ENCODE measurements around the gene PCLAF.
A peak's percentile ranks its signal among the peaks of the same experiment; 100 is the strongest.
"Not testable (repeated sequence)": the region's sequence is repeated elsewhere in the genome, so short reads cannot be mapped to it uniquely, and the experiment has no call there.

Gene PCLAF

DNA sequence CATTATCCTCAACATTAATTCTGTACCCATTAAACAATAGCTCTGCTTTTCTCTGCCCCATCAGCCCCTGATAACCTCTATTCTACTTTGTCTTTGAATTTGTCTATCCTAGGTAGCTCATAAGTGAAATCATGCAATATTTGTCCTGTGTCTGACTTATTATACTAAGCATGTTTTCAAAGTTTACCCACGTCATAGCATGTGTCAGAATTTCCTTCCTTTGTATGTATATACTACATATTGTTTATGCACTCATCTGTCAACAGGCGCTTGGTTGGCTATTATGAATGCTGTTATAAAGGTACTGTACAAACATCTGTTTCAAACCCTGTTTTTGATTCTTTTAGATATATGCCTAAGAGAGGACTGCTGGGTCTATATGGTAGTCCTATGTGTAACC lies 43.5 kb downstream of the PCLAF start:
- Histone ChIP-seq H3K79me2 (ENCODE audit: control insufficient read depth, low read length) (no peaks in the 10 kb centered on the region), H4K20me1 (ENCODE audit: control insufficient read depth, insufficient read depth, low read depth, low read length) (no peaks in the 10 kb centered on the region)
- TF ChIP-seq EZH2phosphoT487 (IDR thresholded peaks at IDR 0.05; ENCODE audit: borderline replicate concordance, low read length), result no peak
- TF ChIP-seq, protein P1, sequence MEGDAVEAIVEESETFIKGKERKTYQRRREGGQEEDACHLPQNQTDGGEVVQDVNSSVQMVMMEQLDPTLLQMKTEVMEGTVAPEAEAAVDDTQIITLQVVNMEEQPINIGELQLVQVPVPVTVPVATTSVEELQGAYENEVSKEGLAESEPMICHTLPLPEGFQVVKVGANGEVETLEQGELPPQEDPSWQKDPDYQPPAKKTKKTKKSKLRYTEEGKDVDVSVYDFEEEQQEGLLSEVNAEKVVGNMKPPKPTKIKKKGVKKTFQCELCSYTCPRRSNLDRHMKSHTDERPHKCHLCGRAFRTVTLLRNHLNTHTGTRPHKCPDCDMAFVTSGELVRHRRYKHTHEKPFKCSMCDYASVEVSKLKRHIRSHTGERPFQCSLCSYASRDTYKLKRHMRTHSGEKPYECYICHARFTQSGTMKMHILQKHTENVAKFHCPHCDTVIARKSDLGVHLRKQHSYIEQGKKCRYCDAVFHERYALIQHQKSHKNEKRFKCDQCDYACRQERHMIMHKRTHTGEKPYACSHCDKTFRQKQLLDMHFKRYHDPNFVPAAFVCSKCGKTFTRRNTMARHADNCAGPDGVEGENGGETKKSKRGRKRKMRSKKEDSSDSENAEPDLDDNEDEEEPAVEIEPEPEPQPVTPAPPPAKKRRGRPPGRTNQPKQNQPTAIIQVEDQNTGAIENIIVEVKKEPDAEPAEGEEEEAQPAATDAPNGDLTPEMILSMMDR (IDR thresholded peaks at IDR 0.05; ENCODE audit: low read depth, low read length, poor library complexity, severe bottlenecking), result no peak

DNA sequence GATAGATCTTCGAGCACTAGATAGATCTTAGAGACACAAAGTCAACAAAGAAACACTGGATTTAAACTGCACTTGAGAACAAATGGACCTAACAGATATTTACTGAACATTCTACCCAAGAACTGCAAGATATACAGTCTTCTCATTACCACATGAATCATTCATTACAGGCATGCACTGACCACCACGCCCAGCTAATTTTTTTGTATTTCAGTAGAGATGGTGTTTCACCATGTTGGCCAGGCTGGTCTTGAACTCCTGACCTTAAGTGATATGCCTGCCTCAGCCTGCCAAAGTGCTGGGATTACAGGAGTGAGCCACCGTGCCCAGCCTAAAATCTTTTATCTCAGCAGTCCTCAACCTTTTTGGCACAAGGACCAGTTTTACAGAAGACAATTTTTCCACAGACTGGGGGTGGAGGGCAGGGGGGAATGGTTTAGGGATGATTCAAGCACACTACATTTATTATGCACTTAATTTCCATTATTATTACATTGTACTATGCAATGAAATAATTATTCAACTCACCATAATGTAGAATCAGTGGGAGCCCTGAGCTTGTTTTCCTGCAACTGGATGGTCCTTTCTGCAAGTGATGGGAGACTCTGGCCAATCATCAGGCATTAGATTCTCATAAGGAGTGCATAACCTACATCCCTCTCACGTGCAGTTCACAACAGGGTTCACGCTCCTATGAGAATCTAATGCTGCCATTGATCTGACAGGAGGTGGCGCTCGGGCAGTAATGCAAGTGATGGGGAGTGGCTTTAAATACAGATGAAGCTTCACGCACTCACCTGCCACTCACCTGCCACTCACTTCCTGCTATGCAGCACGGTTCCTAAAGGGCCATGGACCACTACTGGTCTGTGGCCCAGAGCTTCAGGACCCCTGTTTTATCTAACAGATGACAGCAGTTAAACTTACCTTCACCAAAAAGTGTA lies 47.0 kb downstream of the PCLAF start:
- peak overlapping the region; percentile 22; the same call in 1 of the 2 replicates for H3K4me2 ChIP-seq (ENCODE audit: low read length)
- no peaks in the 10 kb centered on the region for H3K79me2 ChIP-seq (ENCODE audit: control insufficient read depth, low read length)
- H3K9me2 ChIP-seq (replicated peaks; ENCODE audit: control insufficient read depth, low read length), result no peaks in the 10 kb centered on the region
- H3K27me3 ChIP-seq (ENCODE audit: control insufficient read depth, low read length), result no peaks in the 10 kb centered on the region
- H3K4me1 ChIP-seq (ENCODE audit: control insufficient read depth, low read length), result peaks cover 6% of the 10 kb centered on the region
- H3K27ac ChIP-seq (ENCODE audit: low read depth, low read length), result no peak overlapping the region
- no peaks in the 10 kb centered on the region for H3K9me3 ChIP-seq (ENCODE audit: control insufficient read depth, insufficient read depth, low read length)
- peaks cover 20% of the 10 kb centered on the region for H3F3A ChIP-seq (ENCODE audit: control insufficient read depth, insufficient read depth)
- H3K4me3 ChIP-seq (ENCODE audit: low read length), result no peak overlapping the region
- no peaks in the 10 kb centered on the region for H3K36me3 ChIP-seq (ENCODE audit: control insufficient read depth, low read length)
- no peaks in the 10 kb centered on the region for H4K20me1 ChIP-seq (ENCODE audit: control insufficient read depth, insufficient read depth, low read depth, low read length)
- TF ChIP-seq, protein P1 (IDR thresholded peaks at IDR 0.05; ENCODE audit: low read depth, low read length, poor library complexity, severe bottlenecking), result peak; percentile 63
- no peak for TF ChIP-seq EZH2phosphoT487 (IDR thresholded peaks at IDR 0.05; ENCODE audit: borderline replicate concordance, low read length)

More for the DNA sequence above, 43.5 kb downstream of the PCLAF start:
- Histone ChIP-seq H3K36me3 (ENCODE audit: control insufficient read depth, low read length) (peaks cover 6% of the 10 kb centered on the region), H3K27ac (ENCODE audit: low read depth, low read length) (no peak overlapping the region), H3K4me1 (ENCODE audit: control insufficient read depth, low read length) (peaks cover 6% of the 10 kb centered on the region), H3K27me3 (ENCODE audit: control insufficient read depth, low read length) (no peaks in the 10 kb centered on the region), H3K4me2 (ENCODE audit: low read length) (no peak overlapping the region), H3K9me3 (ENCODE audit: control insufficient read depth, insufficient read depth, low read length) (no peaks in the 10 kb centered on the region), H3K4me3 (ENCODE audit: low read length) (no peak overlapping the region), H3K9me2 (replicated peaks; ENCODE audit: control insufficient read depth, low read length) (no peaks in the 10 kb centered on the region), H3F3A (ENCODE audit: control insufficient read depth, insufficient read depth) (peaks cover 20% of the 10 kb centered on the region)

DNA sequence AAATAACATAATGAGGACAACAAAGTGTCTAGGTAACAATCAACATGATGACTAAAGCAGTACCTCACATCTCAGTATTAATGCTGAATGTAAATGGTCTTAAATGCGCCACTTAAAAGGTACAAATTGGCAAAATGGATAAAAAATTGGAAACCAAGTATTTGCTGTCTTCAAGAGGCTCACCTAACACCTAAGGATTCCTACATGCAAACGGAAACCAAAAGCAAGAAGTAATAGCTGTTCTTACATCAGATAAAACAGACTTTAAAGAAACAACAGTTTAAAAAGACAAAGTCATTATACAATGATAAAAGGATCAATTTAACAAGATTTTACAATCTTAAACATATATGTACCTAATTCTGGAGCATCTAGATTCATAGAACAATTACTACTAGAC lies 47.7 kb downstream of the PCLAF start:
- TF ChIP-seq, protein P1 (IDR thresholded peaks at IDR 0.05; ENCODE audit: low read depth, low read length, poor library complexity, severe bottlenecking), result no peak
- no peak for TF ChIP-seq EZH2phosphoT487 (IDR thresholded peaks at IDR 0.05; ENCODE audit: borderline replicate concordance, low read length)
- no peak overlapping the region for H3K4me3 ChIP-seq (ENCODE audit: low read length)
- H3F3A ChIP-seq (ENCODE audit: control insufficient read depth, insufficient read depth), result peaks cover 20% of the 10 kb centered on the region
- H3K27ac ChIP-seq (ENCODE audit: low read depth, low read length), result no peak overlapping the region
- H3K36me3 ChIP-seq (ENCODE audit: control insufficient read depth, low read length), result no peaks in the 10 kb centered on the region
- peaks cover 6% of the 10 kb centered on the region for H3K4me1 ChIP-seq (ENCODE audit: control insufficient read depth, low read length)
- H3K27me3 ChIP-seq (ENCODE audit: control insufficient read depth, low read length), result no peaks in the 10 kb centered on the region
- H3K4me2 ChIP-seq (ENCODE audit: low read length), result no peak overlapping the region
- no peaks in the 10 kb centered on the region for H3K79me2 ChIP-seq (ENCODE audit: control insufficient read depth, low read length)
- no peaks in the 10 kb centered on the region for H3K9me3 ChIP-seq (ENCODE audit: control insufficient read depth, insufficient read depth, low read length)
- no peaks in the 10 kb centered on the region for H3K9me2 ChIP-seq (replicated peaks; ENCODE audit: control insufficient read depth, low read length)
- no peaks in the 10 kb centered on the region for H4K20me1 ChIP-seq (ENCODE audit: control insufficient read depth, insufficient read depth, low read depth, low read length)

DNA sequence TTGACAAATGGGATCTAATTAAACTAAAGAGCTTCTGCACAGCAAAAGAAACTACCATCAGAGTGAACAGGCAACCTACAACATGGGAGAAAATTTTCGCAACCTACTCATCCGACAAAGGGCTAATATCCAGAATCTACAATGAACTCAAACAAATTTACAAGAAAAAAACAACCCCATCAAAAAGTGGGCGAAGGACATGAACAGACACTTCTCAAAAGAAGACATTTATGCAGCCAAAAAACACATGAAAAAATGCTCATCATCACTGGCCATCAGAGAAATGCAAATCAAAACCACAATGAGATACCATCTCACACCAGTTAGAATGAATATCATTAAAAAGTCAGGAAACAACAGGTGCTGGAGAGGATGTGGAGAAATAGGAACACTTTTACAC lies 49.6 kb downstream of the PCLAF start:
- not testable (repeated sequence) for H4K20me1 ChIP-seq (ENCODE audit: control insufficient read depth, insufficient read depth, low read depth, low read length); H3K4me1 ChIP-seq (ENCODE audit: control insufficient read depth, low read length); H3K36me3 ChIP-seq (ENCODE audit: control insufficient read depth, low read length); H3K27me3 ChIP-seq (ENCODE audit: control insufficient read depth, low read length); H3K79me2 ChIP-seq (ENCODE audit: control insufficient read depth, low read length); H3K4me2 ChIP-seq (ENCODE audit: low read length); H3K27ac ChIP-seq (ENCODE audit: low read depth, low read length); H3K4me3 ChIP-seq (ENCODE audit: low read length); H3K9me3 ChIP-seq (ENCODE audit: control insufficient read depth, insufficient read depth, low read length); H3K9me2 ChIP-seq (replicated peaks; ENCODE audit: control insufficient read depth, low read length)
- H3F3A ChIP-seq (ENCODE audit: control insufficient read depth, insufficient read depth), result peaks cover 20% of the 10 kb centered on the region

DNA sequence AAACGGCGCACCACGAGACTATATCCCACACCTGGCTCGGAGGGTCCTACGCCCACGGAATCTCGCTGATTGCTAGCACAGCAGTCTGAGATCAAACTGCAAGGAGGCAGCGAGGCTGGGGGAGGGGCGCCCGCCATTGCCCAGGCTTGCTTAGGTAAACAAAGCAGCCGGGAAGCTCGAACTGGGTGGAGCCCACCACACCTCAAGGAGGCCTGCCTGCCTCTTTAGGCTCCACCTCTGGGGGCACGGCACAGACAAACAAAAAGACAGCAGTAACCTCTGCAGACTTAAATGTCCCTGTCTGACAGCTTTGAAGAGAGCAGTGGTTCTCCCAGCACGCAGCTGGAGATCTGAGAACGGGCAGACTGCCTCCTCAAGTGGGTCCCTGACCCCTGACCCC lies 54.3 kb downstream of the PCLAF start:
- not testable (repeated sequence) for H3K4me1 ChIP-seq (ENCODE audit: control insufficient read depth, low read length); H4K20me1 ChIP-seq (ENCODE audit: control insufficient read depth, insufficient read depth, low read depth, low read length); H3K79me2 ChIP-seq (ENCODE audit: control insufficient read depth, low read length); H3K27ac ChIP-seq (ENCODE audit: low read depth, low read length); H3K4me3 ChIP-seq (ENCODE audit: low read length); H3K36me3 ChIP-seq (ENCODE audit: control insufficient read depth, low read length); H3K9me3 ChIP-seq (ENCODE audit: control insufficient read depth, insufficient read depth, low read length); H3F3A ChIP-seq (ENCODE audit: control insufficient read depth, insufficient read depth); H3K27me3 ChIP-seq (ENCODE audit: control insufficient read depth, low read length); H3K4me2 ChIP-seq (ENCODE audit: low read length); H3K9me2 ChIP-seq (replicated peaks; ENCODE audit: control insufficient read depth, low read length)
